Smooth muscle cell (in vitro differentiated cells): ENCODE results near the gene NUDT22. TPM values are rescaled to one million over a fixed set of nuclear protein-coding genes. Genes with fewer than 3 reads are reported as not detected.
A peak's percentile ranks its signal among the peaks of the same experiment; 100 is the strongest.

Experiments
- DNase-seq: peaks from one replicate; lab custom pipeline; 2025; ENCODE audit not compliant: unreplicated experiment; lab: John Stamatoyannopoulos, UW
- H2AFZ ChIP-seq: fragments of 200-600 bp; sonication (generic); 2 replicates; pipeline ENCODE4 v1.6.0; 2016; ENCODE audit warnings: antibody characterized with exemption, low read depth, mild to moderate bottlenecking
- H3F3A ChIP-seq: fragments of 200-600 bp; sonication (generic); 2 replicates; pipeline ENCODE4 v1.6.0; 2017; ENCODE audit warnings: antibody characterized with exemption, low read depth
- H3K27ac ChIP-seq: fragments of 200-600 bp; sonication (generic); 2 replicates; pipeline ENCODE4 v1.5.1; 2016; ENCODE audit warnings: low read depth, mild to moderate bottlenecking
- H3K27me3 ChIP-seq: fragments of 200-600 bp; sonication (generic); 2 replicates; pipeline ENCODE4 v1.6.1; 2016; ENCODE audit warnings: low read depth, mild to moderate bottlenecking
- H3K36me3 ChIP-seq: fragments of 200-600 bp; sonication (generic); 2 replicates; pipeline ENCODE4 v1.5.1; 2016; ENCODE audit warnings: low read depth
- H3K4me1 ChIP-seq: fragments of 200-600 bp; sonication (generic); 2 replicates; pipeline ENCODE4 v1.5.1; 2016; ENCODE audit warnings: low read depth
- H3K4me2 ChIP-seq: fragments of 200-600 bp; sonication (generic); 2 replicates; pipeline ENCODE4 v1.6.0; 2016; ENCODE audit warnings: mild to moderate bottlenecking
- H3K4me3 ChIP-seq: fragments of 200-600 bp; sonication (generic); 2 replicates; pipeline ENCODE4 v1.5.1; 2016; ENCODE audit warnings: mild to moderate bottlenecking
- H3K79me2 ChIP-seq: fragments of 200-600 bp; sonication (generic); 2 replicates; pipeline ENCODE4 v1.6.0; 2016; ENCODE audit warnings: low read depth, mild to moderate bottlenecking
- H3K9ac ChIP-seq: fragments of 200-600 bp; sonication (generic); 2 replicates; pipeline ENCODE4 v1.6.0; 2016; ENCODE audit warnings: low read depth
- H3K9me3 ChIP-seq: fragments of 200-600 bp; sonication (generic); replicated peaks from 2 replicates; pipeline ENCODE4 v1.5.1; 2016; ENCODE audit warnings: low read depth
- H4K20me1 ChIP-seq: fragments of 200-600 bp; sonication (generic); 2 replicates; pipeline ENCODE4 v1.6.0; 2016; ENCODE audit warnings: low read depth
- WGBS: methylation state at CpG from one replicate; pipeline ENCODE4 v1.1.7; 2016; ENCODE audit warnings: low lambda C conversion rate; 5-methylcytosine and 5-hydroxymethylcytosine counted together
- polyA plus RNA-seq: library from polyadenylated mRNA; unstranded; fragments of >200 nt; fragmentation: Nextera tagmentation; extraction: Ambion mirVana; gene quantifications from 2 replicates; pipeline ENCODE4 v1.2.1, GENCODE V29; 2016
- total RNA-seq: library from RNA; depleted of rRNA; stranded (reverse); fragments of >200 nt; gene quantifications from 2 replicates; pipeline ENCODE4 v1.2.3, GENCODE V29; 2014
- TF ChIP-seq, protein P1 (sequence below): fragments of 200-600 bp; sonication (generic); IDR thresholded peaks from 2 replicates; pipeline ENCODE4 v1.5.1; 2017; ENCODE audit warnings: borderline replicate concordance, mild to moderate bottlenecking, antibody characterized with exemption; ENCODE audit not compliant: insufficient read depth, poor library complexity, severe bottlenecking

The NUDT22 gene
- total and polyA plus RNA-seq, 2 experiments from 2014 or later: 51.5 to 82.1 TPM

DNA sequence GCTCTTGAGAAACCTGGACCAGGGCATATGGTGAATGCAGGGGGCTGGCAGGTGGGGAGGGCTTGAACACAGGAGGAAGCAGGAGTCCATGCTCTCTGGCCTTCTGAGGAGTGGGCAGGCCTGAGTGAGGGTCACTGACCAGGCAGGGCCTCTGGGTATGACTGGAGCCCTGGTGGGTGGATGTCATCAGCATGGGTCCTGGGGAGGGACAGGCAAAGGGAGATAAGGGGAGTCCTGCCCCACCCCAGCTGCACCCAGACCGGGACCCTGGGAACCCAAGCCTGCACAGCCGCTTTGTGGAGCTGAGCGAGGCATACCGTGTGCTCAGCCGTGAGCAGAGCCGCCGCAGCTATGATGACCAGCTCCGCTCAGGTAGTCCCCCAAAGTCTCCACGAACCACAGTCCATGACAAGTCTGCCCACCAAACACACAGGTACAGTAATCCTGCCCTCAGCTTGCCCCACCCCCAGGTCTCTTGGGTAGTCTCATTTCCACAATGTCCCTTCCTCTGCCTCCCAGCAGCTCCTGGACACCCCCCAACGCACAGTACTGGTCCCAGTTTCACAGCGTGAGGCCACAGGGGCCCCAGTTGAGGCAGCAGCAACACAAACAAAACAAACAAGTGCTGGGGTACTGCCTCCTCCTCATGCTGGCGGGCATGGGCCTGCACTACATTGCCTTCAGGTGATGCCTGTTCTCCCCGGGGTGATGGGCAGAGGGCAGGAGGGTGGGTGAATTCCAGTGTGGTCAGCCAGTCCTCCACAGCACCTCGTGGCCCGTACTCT is 6.3 kb downstream of the NUDT22 start:
- H3K4me2 ChIP-seq: no peak overlapping the region
- H3K79me2 ChIP-seq: peaks cover 9% of the 10 kb centered on the region

DNA sequence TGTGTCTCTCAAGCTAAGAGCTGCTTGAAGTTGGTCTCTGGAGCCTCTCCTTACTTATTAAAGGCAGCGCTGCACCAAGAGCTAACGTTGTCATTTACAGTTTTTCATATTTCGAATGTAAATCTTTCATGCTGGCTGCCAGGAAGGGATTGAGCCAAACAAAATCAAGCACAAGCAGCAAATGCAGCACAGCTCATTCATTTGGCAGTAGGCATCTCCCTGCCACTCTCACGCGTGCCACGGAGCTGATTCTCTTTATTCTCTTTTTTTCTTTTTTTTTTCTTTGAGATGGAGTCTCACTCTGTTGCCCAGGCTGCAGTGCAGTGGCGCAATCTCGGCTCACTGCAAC is 6.9 kb downstream of the NUDT22 start:
- H3K79me2 ChIP-seq: peaks cover 6% of the 10 kb centered on the region
- TF ChIP-seq, protein P1, sequence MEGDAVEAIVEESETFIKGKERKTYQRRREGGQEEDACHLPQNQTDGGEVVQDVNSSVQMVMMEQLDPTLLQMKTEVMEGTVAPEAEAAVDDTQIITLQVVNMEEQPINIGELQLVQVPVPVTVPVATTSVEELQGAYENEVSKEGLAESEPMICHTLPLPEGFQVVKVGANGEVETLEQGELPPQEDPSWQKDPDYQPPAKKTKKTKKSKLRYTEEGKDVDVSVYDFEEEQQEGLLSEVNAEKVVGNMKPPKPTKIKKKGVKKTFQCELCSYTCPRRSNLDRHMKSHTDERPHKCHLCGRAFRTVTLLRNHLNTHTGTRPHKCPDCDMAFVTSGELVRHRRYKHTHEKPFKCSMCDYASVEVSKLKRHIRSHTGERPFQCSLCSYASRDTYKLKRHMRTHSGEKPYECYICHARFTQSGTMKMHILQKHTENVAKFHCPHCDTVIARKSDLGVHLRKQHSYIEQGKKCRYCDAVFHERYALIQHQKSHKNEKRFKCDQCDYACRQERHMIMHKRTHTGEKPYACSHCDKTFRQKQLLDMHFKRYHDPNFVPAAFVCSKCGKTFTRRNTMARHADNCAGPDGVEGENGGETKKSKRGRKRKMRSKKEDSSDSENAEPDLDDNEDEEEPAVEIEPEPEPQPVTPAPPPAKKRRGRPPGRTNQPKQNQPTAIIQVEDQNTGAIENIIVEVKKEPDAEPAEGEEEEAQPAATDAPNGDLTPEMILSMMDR: no peak

More for the DNA sequence above, 6.3 kb downstream of the NUDT22 start:
- WGBS: 92% methylated on average over 15 of the region's 15 CpGs
- Histone ChIP-seq H3K27me3 (no peaks in the 10 kb centered on the region), H3K27ac (no peak overlapping the region), H3K9ac (no peak overlapping the region), H3K4me3 (no peak overlapping the region), H3K36me3 (no peaks in the 10 kb centered on the region), H3K9me3 (no peaks in the 10 kb centered on the region), H4K20me1 (peaks cover 4% of the 10 kb centered on the region), H3K4me1 (peaks cover 10% of the 10 kb centered on the region), H2AFZ (no peak overlapping the region), H3F3A (no peaks in the 10 kb centered on the region)
- TF ChIP-seq, protein P1: no peak
- no peak for DNase-seq

DNA sequence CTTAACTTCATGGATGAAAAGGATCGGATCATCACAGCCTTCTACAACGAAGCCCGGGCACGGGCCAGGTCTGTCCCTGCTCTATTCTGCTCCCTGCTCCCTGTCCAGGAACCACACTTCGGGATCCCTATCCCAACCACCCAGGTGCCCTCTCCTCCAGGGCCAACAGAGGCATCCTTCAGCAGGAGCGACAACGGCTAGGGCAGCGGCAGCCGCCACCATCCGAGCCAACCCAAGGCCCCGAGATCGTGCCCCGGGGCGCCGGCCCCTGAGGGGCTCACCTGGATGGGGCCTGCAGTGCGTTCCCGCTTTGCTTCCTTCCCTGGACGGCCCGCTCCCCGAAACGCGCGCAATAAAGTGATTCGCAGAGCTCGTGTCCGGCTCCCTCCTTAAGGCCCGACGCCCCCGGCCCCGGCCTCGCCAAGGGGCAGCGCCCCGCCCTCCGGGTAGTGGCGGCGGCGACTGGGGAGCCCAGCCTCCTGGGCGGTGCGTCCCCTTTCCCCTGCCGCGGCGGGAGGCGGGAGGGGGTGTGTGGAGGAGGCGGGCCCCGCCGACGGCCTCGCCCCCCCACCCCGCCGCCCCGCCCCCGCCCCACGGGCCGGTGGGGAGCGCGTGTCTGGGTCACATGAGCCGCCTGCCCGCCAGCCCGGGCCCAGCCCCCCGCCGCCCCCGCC is 8.0 kb downstream of the NUDT22 start, which contains the start of gene VEGFB:
VEGFB (plus strand) TSS at position 672 of the 674 bp plus-strand sequence. CDS start 250 bp downstream, outside the sequence.
- peaks cover 4% of the 10 kb centered on the region for H4K20me1 ChIP-seq
- H3K4me2 ChIP-seq: peak within 1 kb of the TSS; percentile 93
- no peaks in the 10 kb centered on the region for H3K9me3 ChIP-seq
- TF ChIP-seq, protein P1: no peak
- no peaks in the 10 kb centered on the region for H3K27me3 ChIP-seq
- H2AFZ ChIP-seq: no peak within 1 kb of the TSS
- peaks cover 10% of the 10 kb centered on the region for H3F3A ChIP-seq
- WGBS: 7% methylated on average over 25 of the region's 62 CpGs
- peaks cover 6% of the 10 kb centered on the region for H3K79me2 ChIP-seq
- H3K9ac ChIP-seq: peak within 1 kb of the TSS; percentile 50
- H3K4me3 ChIP-seq: peak within 1 kb of the TSS; percentile 72
- peaks cover 9% of the 10 kb centered on the region for H3K4me1 ChIP-seq
- peak; percentile 36 for DNase-seq
- H3K27ac ChIP-seq: no peak within 1 kb of the TSS
- no peaks in the 10 kb centered on the region for H3K36me3 ChIP-seq

More for the DNA sequence above, 6.9 kb downstream of the NUDT22 start:
- Histone ChIP-seq H3K4me2 (no peak overlapping the region), H3K4me3 (no peak overlapping the region), H3K27ac (no peak overlapping the region), H3K9ac (no peak overlapping the region), H3K4me1 (peaks cover 9% of the 10 kb centered on the region), H3F3A (no peaks in the 10 kb centered on the region), H3K36me3 (no peaks in the 10 kb centered on the region), H4K20me1 (peaks cover 4% of the 10 kb centered on the region), H2AFZ (no peak overlapping the region), H3K27me3 (no peaks in the 10 kb centered on the region), H3K9me3 (no peaks in the 10 kb centered on the region)
- 98% methylated on average over 8 of the region's 8 CpGs for WGBS
- no peak for DNase-seq
